ENCODE results near the gene BIVM. TPM values are rescaled to one million over a fixed set of nuclear protein-coding genes. Genes with fewer than 3 reads are reported as not detected.

BIVM gene
- total RNA-seq, 3 donors from 2014 or later (not counting 1 experiment from before 2014, with no cell fraction given), result 16.7 to 31.6 (median 21.2) TPM

- H3K27ac Mint-ChIP-seq, result no peak overlapping the region
- peaks cover 14% of the 10 kb centered on the region for H3K36me3 ChIP-seq (ENCODE audit: control insufficient read depth, insufficient read depth, low read length)
Observed at GRCh38 chr13:102769679-102770078, 29.2 kb upstream of the BIVM start.

DNA sequence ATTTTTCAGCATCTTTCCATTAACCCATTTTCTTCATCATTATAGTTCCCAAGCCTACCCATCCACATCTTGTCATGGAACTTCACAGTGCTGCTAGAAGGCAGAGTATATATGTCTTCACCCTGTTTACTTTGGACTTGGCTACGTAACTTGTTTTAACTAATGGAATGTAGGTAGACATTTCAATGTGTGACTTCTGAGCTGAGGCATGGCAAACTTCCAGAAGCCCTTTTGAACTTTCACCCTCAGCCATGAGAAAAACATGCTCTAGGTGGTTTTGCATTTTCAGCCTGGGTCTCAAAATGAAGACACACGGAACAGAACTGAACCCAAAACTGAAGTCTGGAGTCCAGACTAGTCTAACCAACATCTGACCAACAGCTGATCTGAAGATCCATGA is 28.5 kb upstream of the BIVM start:
- Histone ChIP-seq H3K27ac (ENCODE audit: low read length) (no peak overlapping the region), H3K27me3 (ENCODE audit: control insufficient read depth, insufficient read depth, low read length) (no peaks in the 10 kb centered on the region), H3K36me3 (ENCODE audit: control insufficient read depth, insufficient read depth, low read length) (peaks cover 14% of the 10 kb centered on the region), H3K4me1 (ENCODE audit: control insufficient read depth, insufficient read depth, low read length) (peaks cover 28% of the 10 kb centered on the region), H3K4me3 (ENCODE audit: low read length) (no peak overlapping the region), H3K9me3 (ENCODE audit: control insufficient read depth, insufficient read depth, low read length) (no peaks in the 10 kb centered on the region)
- DNase-seq (no peak), ATAC-seq (no peak)
- intact Hi-C loops (cut with micrococcal nuclease), result no loop called here
- TF ChIP-seq, protein P1, sequence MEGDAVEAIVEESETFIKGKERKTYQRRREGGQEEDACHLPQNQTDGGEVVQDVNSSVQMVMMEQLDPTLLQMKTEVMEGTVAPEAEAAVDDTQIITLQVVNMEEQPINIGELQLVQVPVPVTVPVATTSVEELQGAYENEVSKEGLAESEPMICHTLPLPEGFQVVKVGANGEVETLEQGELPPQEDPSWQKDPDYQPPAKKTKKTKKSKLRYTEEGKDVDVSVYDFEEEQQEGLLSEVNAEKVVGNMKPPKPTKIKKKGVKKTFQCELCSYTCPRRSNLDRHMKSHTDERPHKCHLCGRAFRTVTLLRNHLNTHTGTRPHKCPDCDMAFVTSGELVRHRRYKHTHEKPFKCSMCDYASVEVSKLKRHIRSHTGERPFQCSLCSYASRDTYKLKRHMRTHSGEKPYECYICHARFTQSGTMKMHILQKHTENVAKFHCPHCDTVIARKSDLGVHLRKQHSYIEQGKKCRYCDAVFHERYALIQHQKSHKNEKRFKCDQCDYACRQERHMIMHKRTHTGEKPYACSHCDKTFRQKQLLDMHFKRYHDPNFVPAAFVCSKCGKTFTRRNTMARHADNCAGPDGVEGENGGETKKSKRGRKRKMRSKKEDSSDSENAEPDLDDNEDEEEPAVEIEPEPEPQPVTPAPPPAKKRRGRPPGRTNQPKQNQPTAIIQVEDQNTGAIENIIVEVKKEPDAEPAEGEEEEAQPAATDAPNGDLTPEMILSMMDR (IDR thresholded peaks at IDR 0.05), result no peak
- H3K36me3 Mint-ChIP-seq, result no peaks in the 10 kb centered on the region
- H3K27ac Mint-ChIP-seq, result no peak overlapping the region
- H3K4me1 Mint-ChIP-seq, result peaks cover 28 to 45% of the 10 kb centered on the region in 2 donors
- 97% methylated on average over 2 of the region's 2 CpGs for WGBS (ENCODE audit: insufficient coverage)
- H3K4me3 Mint-ChIP-seq, result peak overlapping the region; percentile 7
- H3K9me3 Mint-ChIP-seq, result no peaks in the 10 kb centered on the region
- H3K27me3 Mint-ChIP-seq (ENCODE audit: low read depth in 2 of 2), result no peaks in the 10 kb centered on the region

More at GRCh38 chr13:102769679-102770078, 29.2 kb upstream of the BIVM start:
- no peak overlapping the region for H3K4me3 Mint-ChIP-seq
- Histone ChIP-seq H3K4me3 (ENCODE audit: low read length) (no peak overlapping the region), H3K4me1 (ENCODE audit: control insufficient read depth, insufficient read depth, low read length) (peaks cover 23% of the 10 kb centered on the region), H3K27me3 (ENCODE audit: control insufficient read depth, insufficient read depth, low read length) (no peaks in the 10 kb centered on the region), H3K9me3 (ENCODE audit: control insufficient read depth, insufficient read depth, low read length) (no peaks in the 10 kb centered on the region), H3K27ac (ENCODE audit: low read length) (no peak overlapping the region)
- intact Hi-C loops (cut with micrococcal nuclease), result no loop called here
- WGBS (ENCODE audit: insufficient coverage), result 78% methylated on average over 3 of the region's 4 CpGs
- TF ChIP-seq, protein P1 (IDR thresholded peaks at IDR 0.05), result no peak
- H3K27me3 Mint-ChIP-seq (ENCODE audit: low read depth in 2 of 2), result no peaks in the 10 kb centered on the region
- no peaks in the 10 kb centered on the region for H3K9me3 Mint-ChIP-seq
- DNase-seq (no peak), ATAC-seq (no peak)
- peaks cover 24 to 41% of the 10 kb centered on the region in 2 donors for H3K4me1 Mint-ChIP-seq
- no peaks in the 10 kb centered on the region for H3K36me3 Mint-ChIP-seq

DNA sequence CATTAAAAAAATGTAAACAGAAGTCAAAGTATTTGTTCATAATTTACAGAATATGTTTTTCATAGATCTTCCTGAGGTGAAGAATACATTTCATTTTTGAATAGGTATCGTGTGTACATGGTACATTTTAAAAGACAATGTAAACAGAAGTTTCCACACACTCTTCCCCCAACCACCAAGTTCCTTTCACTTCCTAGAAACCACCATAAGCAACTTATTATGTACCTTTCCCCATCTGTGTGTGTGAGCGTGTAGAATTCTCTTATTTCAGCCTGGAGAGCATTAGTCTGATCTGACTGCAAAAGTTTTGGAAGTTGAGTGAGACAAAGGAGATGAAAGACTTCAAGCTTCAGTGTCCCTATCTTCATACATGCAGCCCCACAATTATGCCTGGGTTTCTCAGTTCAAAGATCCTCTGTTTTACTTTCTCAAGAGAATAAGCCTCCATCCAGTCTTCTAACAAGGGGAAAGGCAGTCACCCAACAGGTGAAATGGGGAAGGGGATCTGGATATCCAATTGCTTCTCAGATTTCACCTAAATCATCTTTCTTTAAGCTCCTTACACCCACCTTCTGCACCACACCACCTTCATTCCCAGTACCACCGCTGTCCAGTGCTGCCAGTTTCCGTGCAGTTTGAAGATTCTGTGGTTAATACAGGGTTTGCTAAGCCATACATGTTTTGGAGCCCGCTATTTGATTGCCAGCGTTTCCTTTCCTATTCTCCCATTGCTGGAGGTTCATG is 27.4 kb upstream of the BIVM start:
- Mint-ChIP-seq H3K36me3 (no peaks in the 10 kb centered on the region), H3K27me3 (ENCODE audit: low read depth in 2 of 2) (no peaks in the 10 kb centered on the region), H3K4me3 (peak overlapping the region; percentile 93), H3K27ac (no peak overlapping the region), H3K9me3 (no peaks in the 10 kb centered on the region), H3K4me1 (peaks cover 30 to 45% of the 10 kb centered on the region in 2 donors)
- DNase-seq (no peak), ATAC-seq (no peak)
- 89% methylated on average over 3 of the region's 6 CpGs for WGBS (ENCODE audit: insufficient coverage)
- TF ChIP-seq, protein P1 (IDR thresholded peaks at IDR 0.05), result no peak
- no peaks in the 10 kb centered on the region for H3K9me3 ChIP-seq (ENCODE audit: control insufficient read depth, insufficient read depth, low read length)
- peaks cover 9% of the 10 kb centered on the region for H3K36me3 ChIP-seq (ENCODE audit: control insufficient read depth, insufficient read depth, low read length)
- no peak overlapping the region for H3K4me3 ChIP-seq (ENCODE audit: low read length)
- H3K27me3 ChIP-seq (ENCODE audit: control insufficient read depth, insufficient read depth, low read length), result no peaks in the 10 kb centered on the region
- intact Hi-C loops (cut with micrococcal nuclease), result no loop called here
- H3K4me1 ChIP-seq (ENCODE audit: control insufficient read depth, insufficient read depth, low read length), result peaks cover 30% of the 10 kb centered on the region
- no peak overlapping the region for H3K27ac ChIP-seq (ENCODE audit: low read length)

DNA sequence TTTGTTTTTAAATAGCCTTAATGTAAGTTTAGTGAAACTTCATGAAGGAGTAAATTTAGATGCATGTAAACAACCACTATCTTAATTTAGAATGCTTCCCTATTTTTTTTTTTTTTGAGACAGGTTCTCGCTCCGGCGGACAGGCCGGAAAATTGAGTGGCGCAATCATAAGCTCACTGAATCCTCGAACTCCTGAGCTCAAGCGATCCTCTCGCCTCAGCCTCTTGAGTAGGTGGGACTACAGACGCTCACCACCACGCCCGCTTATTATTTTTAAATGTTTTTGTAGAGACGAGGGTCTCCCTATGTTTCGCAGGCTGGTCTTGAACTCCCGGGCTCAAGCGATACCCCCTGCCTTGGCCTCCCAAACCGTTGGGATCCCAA is 26.9 kb upstream of the BIVM start:
- Mint-ChIP-seq H3K27me3 (ENCODE audit: low read depth in 2 of 2) (no peaks in the 10 kb centered on the region), H3K4me3 (peak overlapping the region; percentile 93), H3K36me3 (no peaks in the 10 kb centered on the region), H3K9me3 (no peaks in the 10 kb centered on the region), H3K27ac (peak overlapping the region in 1 of 2 donors; percentile 96), H3K4me1 (peaks cover 32 to 45% of the 10 kb centered on the region in 2 donors)
- 92% methylated on average over 16 of the region's 16 CpGs for WGBS (ENCODE audit: insufficient coverage)
- intact Hi-C loops (cut with micrococcal nuclease), result no loop called here
- Histone ChIP-seq H3K4me1 (ENCODE audit: control insufficient read depth, insufficient read depth, low read length) (peaks cover 30% of the 10 kb centered on the region), H3K9me3 (ENCODE audit: control insufficient read depth, insufficient read depth, low read length) (no peaks in the 10 kb centered on the region), H3K4me3 (ENCODE audit: low read length) (no peak overlapping the region), H3K27ac (ENCODE audit: low read length) (no peak overlapping the region), H3K27me3 (ENCODE audit: control insufficient read depth, insufficient read depth, low read length) (no peaks in the 10 kb centered on the region), H3K36me3 (ENCODE audit: control insufficient read depth, insufficient read depth, low read length) (peaks cover 4% of the 10 kb centered on the region)
- ATAC-seq (no peak), DNase-seq (no peak)
- TF ChIP-seq, protein P1 (IDR thresholded peaks at IDR 0.05), result no peak
